GM18873 (cell line): ENCODE data around the gene NUDT6.
"Not testable (repeated sequence)": the region's sequence is repeated elsewhere in the genome, so short reads cannot be mapped to it uniquely, and the experiment has no call there.

Experiments
- ATAC-seq: cut with Tn5 transposase; IDR thresholded peaks from one replicate; pipeline ENCODE4 v1.9.1; 2021; ENCODE audit warnings: mild to moderate bottlenecking, moderate library complexity, moderate number of reproducible peaks; ENCODE audit not compliant: unreplicated experiment, low FRiP score

NUDT6 gene

GRCh38 chr4:122882857-122883735, 39.3 kb downstream of the NUDT6 start:
- ATAC-seq, result no peak

GRCh38 chr4:122879001-122879400, 43.4 kb downstream of the NUDT6 start:
- no peak for ATAC-seq

GRCh38 chr4:122876456-122876855, 45.9 kb downstream of the NUDT6 start:
- ATAC-seq, result no peak

- no peak for ATAC-seq
These were observed 46.4 kb downstream of the NUDT6 start for GRCh38 chr4:122875949-122876348.

- ATAC-seq, result no peak
These were observed 48.4 kb downstream of the NUDT6 start for GRCh38 chr4:122873821-122874593.

- no peak for ATAC-seq
These were observed 49.3 kb downstream of the NUDT6 start for GRCh38 chr4:122873146-122873545.

GRCh38 chr4:122868235-122868634, 54.2 kb downstream of the NUDT6 start:
- ATAC-seq, result not testable (repeated sequence)

GRCh38 chr4:122865425-122865824, 57.0 kb downstream of the NUDT6 start:
- ATAC-seq, result no peak

- ATAC-seq, result no peak
These were observed 58.8 kb downstream of the NUDT6 start for GRCh38 chr4:122863639-122864038.

- ATAC-seq, result no peak
These were observed 61.0 kb downstream of the NUDT6 start for GRCh38 chr4:122861172-122861943.

- no peak for ATAC-seq
These were observed 63.7 kb downstream of the NUDT6 start for GRCh38 chr4:122858705-122859104.

GRCh38 chr4:122857160-122857559, 65.2 kb downstream of the NUDT6 start:
- ATAC-seq, result no peak

- no peak for ATAC-seq
These were observed 67.0 kb downstream of the NUDT6 start for GRCh38 chr4:122855353-122855890.

GRCh38 chr4:122854447-122855352, 67.7 kb downstream of the NUDT6 start:
- no peak for ATAC-seq

- no peak for ATAC-seq
These were observed 70.8 kb downstream of the NUDT6 start for GRCh38 chr4:122851568-122851967.

GRCh38 chr4:122849789-122850188, 72.6 kb downstream of the NUDT6 start:
- not testable (repeated sequence) for ATAC-seq

GRCh38 chr4:122847931-122848330, 74.5 kb downstream of the NUDT6 start:
- no peak for ATAC-seq

GRCh38 chr4:122845760-122846159, 76.6 kb downstream of the NUDT6 start:
- ATAC-seq, result no peak

- no peak for ATAC-seq
These were observed 77.3 kb downstream of the NUDT6 start for GRCh38 chr4:122845066-122845465.
